Measurements from ENCODE around the gene ADCY6. TPM values are rescaled to one million over a fixed set of nuclear protein-coding genes. Genes with fewer than 3 reads are reported as not detected.

ADCY6 gene
- total RNA-seq, 1 donor from 2014 or later, result 30.0 TPM

GRCh38 chr12:48828841-48829575 is 40.1 kb upstream of the ADCY6 start:
- intact Hi-C loops (cut with DNase I), result no loop called here
- no peak for DNase-seq (ENCODE audit: extremely low spot score in 2 of 2)

GRCh38 chr12:48828293-48828692 is 39.4 kb upstream of the ADCY6 start:
- TF ChIP-seq POLR2AphosphoS5 (IDR thresholded peaks at IDR 0.05; ENCODE audit: insufficient read depth in 1 of 2, low read depth in 1 of 2) (no peak), POLR2A (IDR thresholded peaks at IDR 0.05) (no peak), CTCF (IDR thresholded peaks at IDR 0.05) (no peak)
- Histone ChIP-seq H3K27ac (no peak overlapping the region), H3K4me1 (no peaks in the 10 kb centered on the region), H3K9me3 (no peaks in the 10 kb centered on the region), H3K4me3 (no peak overlapping the region), H3K27me3 (no peaks in the 10 kb centered on the region), H3K36me3 (peaks cover 0 to 74% of the 10 kb centered on the region in 2 donors)
- no peak for DNase-seq (ENCODE audit: extremely low spot score in 2 of 2)
- intact Hi-C loops (cut with DNase I), result no loop called here

More at GRCh38 chr12:48828841-48829575, 40.1 kb upstream of the ADCY6 start:
- no peaks in the 10 kb centered on the region for H3K9me3 ChIP-seq
- peaks cover 0 to 79% of the 10 kb centered on the region in 2 donors for H3K36me3 ChIP-seq
- H3K4me1 ChIP-seq, result no peaks in the 10 kb centered on the region
- H3K27me3 ChIP-seq, result no peaks in the 10 kb centered on the region
- TF ChIP-seq POLR2A (IDR thresholded peaks at IDR 0.05), result no peak
- no peak for TF ChIP-seq CTCF (IDR thresholded peaks at IDR 0.05)
- no peak for TF ChIP-seq POLR2AphosphoS5 (IDR thresholded peaks at IDR 0.05; ENCODE audit: insufficient read depth in 1 of 2, low read depth in 1 of 2)
- H3K4me3 ChIP-seq, result no peak overlapping the region
- no peak overlapping the region for H3K27ac ChIP-seq

GRCh38 chr12:48827513-48828096 is 38.7 kb upstream of the ADCY6 start:
- TF ChIP-seq CTCF (IDR thresholded peaks at IDR 0.05) (no peak), POLR2AphosphoS5 (IDR thresholded peaks at IDR 0.05; ENCODE audit: insufficient read depth in 1 of 2, low read depth in 1 of 2) (no peak), POLR2A (IDR thresholded peaks at IDR 0.05) (no peak)
- Histone ChIP-seq H3K27me3 (no peaks in the 10 kb centered on the region), H3K4me1 (no peaks in the 10 kb centered on the region), H3K9me3 (no peaks in the 10 kb centered on the region), H3K36me3 (peaks cover 0 to 67% of the 10 kb centered on the region in 2 donors), H3K4me3 (no peak overlapping the region), H3K27ac (no peak overlapping the region)
- DNase-seq (ENCODE audit: extremely low spot score in 2 of 2), result no peak
- intact Hi-C loops (cut with DNase I), result no loop called here

- DNase-seq (ENCODE audit: extremely low spot score in 2 of 2), result no peak
- TF ChIP-seq POLR2AphosphoS5 (IDR thresholded peaks at IDR 0.05; ENCODE audit: insufficient read depth in 1 of 2, low read depth in 1 of 2) (no peak), CTCF (IDR thresholded peaks at IDR 0.05) (no peak), POLR2A (IDR thresholded peaks at IDR 0.05) (no peak)
- Histone ChIP-seq H3K9me3 (no peaks in the 10 kb centered on the region), H3K36me3 (peaks cover 0 to 62% of the 10 kb centered on the region in 2 donors), H3K4me1 (no peaks in the 10 kb centered on the region), H3K4me3 (no peak overlapping the region), H3K27ac (no peak overlapping the region), H3K27me3 (no peaks in the 10 kb centered on the region)
- intact Hi-C loops (cut with DNase I), result no loop called here
Measured at GRCh38 chr12:48827026-48827425, 38.1 kb upstream of the ADCY6 start.

Measured in vagina (tissue), 2 donors.